Mucosa of descending colon (tissue), 3 donors: Measurements from ENCODE around the gene PRRG3. TPM values are rescaled to one million over a fixed set of nuclear protein-coding genes. Genes with fewer than 3 reads are reported as not detected.
"Not testable (repeated sequence)": the region's sequence is repeated elsewhere in the genome, so short reads cannot be mapped to it uniquely, and the experiment has no call there.

Experiments
- ATAC-seq: fragments of 200-7000 bp; cut with Tn5 transposase; one replicate; pipeline ENCODE4 v1.9.1; 2020; ENCODE audit warnings: mild to moderate bottlenecking, moderate library complexity
- DNase-seq, 3 donors: peaks; one replicate each; pipeline ENCODE4 v3.0.0-alpha.2; 2020
- H3K36me3 ChIP-seq: fragments of 200-600 bp; one replicate; pipeline ENCODE4 v1.8.0; 2021; ENCODE audit warnings: low read depth, mild to moderate bottlenecking
- H3K4me1 ChIP-seq: fragments of 200-600 bp; one replicate; pipeline ENCODE4 v1.8.0; 2021; ENCODE audit warnings: low read depth, mild to moderate bottlenecking
- H3K4me3 ChIP-seq: fragments of 200-600 bp; one replicate; pipeline ENCODE4 v1.8.0; 2021; ENCODE audit warnings: mild to moderate bottlenecking
- H3K9me3 ChIP-seq: fragments of 200-600 bp; one replicate; pipeline ENCODE4 v1.8.0; 2021; ENCODE audit warnings: mild to moderate bottlenecking
- intact Hi-C, 2 donors: fragments of 100-400 bp; cut with DNase I in 1 of 2; cut with micrococcal nuclease in 1 of 2; formaldehyde crosslinking; loops; one replicate each; pipeline versions ENCODE4 v1.11.0 to v1.11.1; 2022; cut with DNase I, micrococcal nuclease
- total RNA-seq, 3 donors: library from RNA; stranded (reverse); fragmentation: NEBNext Ultra II Directional in 2 of 3; extraction: Animal tissue kit (Norgen Biotek cat#: 25700) in 2 of 3; gene quantifications; one replicate each; pipeline versions ENCODE4 v1.2.1 to v1.2.4, GENCODE V29; 2021 to 2023
- TF ChIP-seq, protein P1 (sequence below): fragments of 200-600 bp; IDR thresholded peaks from one replicate; pipeline ENCODE4 v1.8.0; 2022; ENCODE audit warnings: antibody characterized with exemption, mild to moderate bottlenecking
- donor health status: DM: no; HTN: no; CAD: no; lungs with moderate emphysema.
- donor health status: DM: no; HTN: no; CAD: no.
- donor health status: DM: no; HTN: yes; CAD: no.

The PRRG3 gene
- total RNA-seq, 3 donors from 2014 or later = 0.06 to 2.8 (median 0.22) TPM

DNA sequence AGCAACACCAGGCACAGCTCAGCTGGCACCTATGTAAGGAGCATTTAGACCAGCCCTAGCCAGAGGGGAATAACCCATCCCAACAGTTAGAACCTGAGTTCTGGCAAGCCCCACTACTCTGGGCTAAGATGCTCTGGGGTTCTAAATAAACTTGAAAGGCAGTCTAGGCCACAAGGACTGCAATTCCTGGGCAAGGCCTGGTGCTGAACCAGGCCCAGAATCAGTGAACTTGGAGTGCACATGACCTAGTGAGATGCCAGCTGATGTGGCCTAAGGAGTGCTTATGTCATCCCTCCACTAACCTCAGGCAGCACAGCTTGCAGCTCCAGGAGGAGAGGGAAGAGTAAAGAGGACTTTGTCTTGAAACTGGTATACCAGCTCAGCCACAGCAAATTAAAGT is 7.6 kb upstream of the PRRG3 start:
- Histone ChIP-seq H3K4me1 (no peaks in the 10 kb centered on the region), H3K9me3 (no peaks in the 10 kb centered on the region), H3K36me3 (no peaks in the 10 kb centered on the region), H3K4me3 (no peak overlapping the region)
- TF ChIP-seq, protein P1, sequence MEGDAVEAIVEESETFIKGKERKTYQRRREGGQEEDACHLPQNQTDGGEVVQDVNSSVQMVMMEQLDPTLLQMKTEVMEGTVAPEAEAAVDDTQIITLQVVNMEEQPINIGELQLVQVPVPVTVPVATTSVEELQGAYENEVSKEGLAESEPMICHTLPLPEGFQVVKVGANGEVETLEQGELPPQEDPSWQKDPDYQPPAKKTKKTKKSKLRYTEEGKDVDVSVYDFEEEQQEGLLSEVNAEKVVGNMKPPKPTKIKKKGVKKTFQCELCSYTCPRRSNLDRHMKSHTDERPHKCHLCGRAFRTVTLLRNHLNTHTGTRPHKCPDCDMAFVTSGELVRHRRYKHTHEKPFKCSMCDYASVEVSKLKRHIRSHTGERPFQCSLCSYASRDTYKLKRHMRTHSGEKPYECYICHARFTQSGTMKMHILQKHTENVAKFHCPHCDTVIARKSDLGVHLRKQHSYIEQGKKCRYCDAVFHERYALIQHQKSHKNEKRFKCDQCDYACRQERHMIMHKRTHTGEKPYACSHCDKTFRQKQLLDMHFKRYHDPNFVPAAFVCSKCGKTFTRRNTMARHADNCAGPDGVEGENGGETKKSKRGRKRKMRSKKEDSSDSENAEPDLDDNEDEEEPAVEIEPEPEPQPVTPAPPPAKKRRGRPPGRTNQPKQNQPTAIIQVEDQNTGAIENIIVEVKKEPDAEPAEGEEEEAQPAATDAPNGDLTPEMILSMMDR = no peak
- DNase-seq = no peak
- no peak for ATAC-seq
- intact Hi-C loops = loop anchor here in 1 of 2 donors (10.0 kb wide), 1 partner anchor 533 kb away; no protein-coding TSS in a partner anchor

GRCh38 chrX:151688695-151689094 is 6.6 kb upstream of the PRRG3 start:
- DNase-seq (no peak), ATAC-seq (no peak)
- no peaks in the 10 kb centered on the region for H3K4me1 ChIP-seq
- no peaks in the 10 kb centered on the region for H3K36me3 ChIP-seq
- H3K4me3 ChIP-seq = no peak overlapping the region
- intact Hi-C loops = loop anchor here in 1 of 2 donors (10.0 kb wide), 1 partner anchor 534 kb away; no protein-coding TSS in a partner anchor
- H3K9me3 ChIP-seq = no peaks in the 10 kb centered on the region
- TF ChIP-seq, protein P1 = no peak

DNA sequence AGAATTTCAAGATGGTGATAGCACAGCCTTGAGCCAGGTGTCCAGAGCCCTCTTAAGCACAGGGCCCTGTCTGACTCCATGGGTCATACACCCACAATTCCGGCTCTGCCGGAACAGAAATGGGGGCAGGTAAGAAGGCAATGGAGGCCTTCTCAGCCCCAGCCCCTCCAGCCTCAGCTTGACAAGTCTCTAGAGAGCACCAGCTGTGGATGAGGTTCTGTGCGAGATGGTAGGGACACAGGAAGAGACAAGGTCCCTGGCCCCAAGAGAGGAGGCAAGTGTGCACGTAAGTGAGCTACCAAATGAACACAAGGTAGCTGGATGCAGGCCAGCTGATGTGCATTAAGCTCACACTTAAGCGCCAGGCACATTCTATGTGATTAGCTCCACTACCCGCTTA is 2.4 kb upstream of the PRRG3 start:
- no peaks in the 10 kb centered on the region for H3K4me1 ChIP-seq
- intact Hi-C loops = no loop called here
- no peak overlapping the region for H3K4me3 ChIP-seq
- no peak for DNase-seq
- H3K9me3 ChIP-seq = no peaks in the 10 kb centered on the region
- TF ChIP-seq, protein P1 = no peak
- no peak for ATAC-seq
- no peaks in the 10 kb centered on the region for H3K36me3 ChIP-seq

GRCh38 chrX:151694121-151694520 is 1.1 kb upstream of the PRRG3 start:
- H3K4me3 ChIP-seq = no peak overlapping the region
- no peaks in the 10 kb centered on the region for H3K4me1 ChIP-seq
- ATAC-seq = no peak
- TF ChIP-seq, protein P1 = no peak
- no peaks in the 10 kb centered on the region for H3K9me3 ChIP-seq
- no peaks in the 10 kb centered on the region for H3K36me3 ChIP-seq
- no peak for DNase-seq
- intact Hi-C loops = no loop called here

DNA sequence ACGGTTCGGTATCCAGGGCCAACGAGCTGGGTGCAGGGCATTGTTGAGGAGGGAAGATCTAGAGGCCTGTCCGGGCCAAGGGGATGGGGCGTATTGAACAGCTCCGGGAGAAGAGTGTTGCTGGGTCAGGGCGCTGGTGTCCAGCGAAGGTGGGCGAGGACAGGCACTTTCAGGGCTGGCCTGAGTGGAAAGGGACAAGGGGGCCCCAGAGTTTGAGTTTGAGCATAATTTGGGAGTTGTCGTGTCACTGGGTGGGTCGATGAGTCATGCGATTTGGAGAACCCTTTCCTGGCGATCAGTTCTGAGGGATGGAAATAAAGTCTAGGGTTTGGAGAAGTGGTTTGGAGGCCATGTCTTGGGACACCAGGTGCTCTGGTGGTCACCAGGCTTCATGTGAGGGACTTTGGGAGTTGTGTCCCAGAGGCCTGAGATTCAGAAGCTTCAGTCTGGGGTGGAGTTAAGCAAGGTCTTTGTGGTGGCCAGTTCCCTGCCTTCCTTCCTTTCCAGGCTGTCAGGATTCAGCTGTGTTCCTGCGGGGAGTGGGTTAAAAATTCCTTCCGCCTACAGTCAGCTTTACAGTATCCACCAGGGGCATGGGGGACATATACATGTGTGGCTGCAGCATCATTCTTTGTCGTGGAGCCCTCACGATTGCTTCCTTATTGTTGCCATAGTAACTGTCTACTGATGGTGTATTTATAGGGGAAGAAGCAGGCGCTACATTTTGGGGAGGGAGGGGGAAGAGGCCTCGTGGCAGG is 504 bp downstream of the PRRG3 start:
- no peak for DNase-seq
- TF ChIP-seq, protein P1 = no peak
- intact Hi-C loops = no loop called here
- H3K9me3 ChIP-seq = no peaks in the 10 kb centered on the region
- ATAC-seq = no peak
- H3K4me3 ChIP-seq = no peak overlapping the region
- H3K4me1 ChIP-seq = no peaks in the 10 kb centered on the region
- H3K36me3 ChIP-seq = no peaks in the 10 kb centered on the region

- intact Hi-C loops, H3K4me1 ChIP-seq, DNase-seq, ATAC-seq, H3K9me3 ChIP-seq, H3K4me3 ChIP-seq, H3K36me3 ChIP-seq: not testable (repeated sequence)
Observed at GRCh38 chrX:151697082-151697481, 1.8 kb downstream of the PRRG3 start.
